Natural killer cell (primary cell): ENCODE measurements around the gene ENDOV. TPM values are rescaled to one million over a fixed set of nuclear protein-coding genes. Genes with fewer than 3 reads are reported as not detected.
A peak's percentile ranks its signal among the peaks of the same experiment; 100 is the strongest.

Source experiments
- ATAC-seq, 3 donors: fragments of 150-1000 bp in 2 of 3; fragments of 200-7000 bp in 1 of 3; cut with Tn5 transposase; 1 replicate in 1 of 3; 2 replicates in 2 of 3; pipeline ENCODE4 v1.10.0; 2021; ENCODE audit warnings: mild to moderate bottlenecking in 2 of 3, moderate library complexity in 2 of 3
- DNase-seq, 2 donors: peaks; one replicate each; pipeline versions ENCODE4 v3.0.0 to v3.0.0-alpha.2; 2013 to 2021; ENCODE audit warnings: mixed read lengths in 1 of 2
- H3K27ac ChIP-seq: one replicate; pipeline ENCODE4 v1.5.1; 2013; ENCODE audit warnings: mild to moderate bottlenecking, low read length
- H3K27me3 ChIP-seq: one replicate; pipeline ENCODE4 v1.6.1; 2013; ENCODE audit warnings: low read length; ENCODE audit not compliant: control insufficient read depth, insufficient read depth
- H3K36me3 ChIP-seq: one replicate; pipeline ENCODE4 v1.6.1; 2013; ENCODE audit warnings: low read length; ENCODE audit not compliant: control insufficient read depth, insufficient read depth
- H3K4me1 ChIP-seq: one replicate; pipeline ENCODE4 v1.6.1; 2013; ENCODE audit warnings: low read length; ENCODE audit not compliant: control insufficient read depth, insufficient read depth
- H3K4me3 ChIP-seq: one replicate; pipeline ENCODE4 v1.5.1; 2013; ENCODE audit warnings: low read length
- H3K9me3 ChIP-seq: one replicate; pipeline ENCODE4 v1.6.1; 2013; ENCODE audit warnings: low read length; ENCODE audit not compliant: control insufficient read depth, insufficient read depth
- H3K27ac Mint-ChIP-seq, 2 donors: one replicate each; pipeline ENCODE4 v1.8.0; 2022; ENCODE audit warnings: mild to moderate bottlenecking in 2 of 2, mixed read lengths in 2 of 2, moderate library complexity in 1 of 2
- H3K27me3 Mint-ChIP-seq, 2 donors: one replicate each; pipeline ENCODE4 v1.8.0; 2022; ENCODE audit warnings: low read depth in 2 of 2, mixed read lengths in 2 of 2
- H3K36me3 Mint-ChIP-seq: one replicate; pipeline ENCODE4 v1.8.0; 2022; ENCODE audit warnings: mixed read lengths
- H3K4me1 Mint-ChIP-seq, 2 donors: one replicate each; pipeline ENCODE4 v1.8.0; 2022; ENCODE audit warnings: mixed read lengths in 2 of 2
- H3K4me3 Mint-ChIP-seq: one replicate; pipeline ENCODE4 v1.8.0; 2022; ENCODE audit warnings: mild to moderate bottlenecking, moderate library complexity, mixed read lengths
- H3K9me3 Mint-ChIP-seq, 2 donors: one replicate each; pipeline ENCODE4 v1.8.0; 2022; ENCODE audit warnings: mixed read lengths in 2 of 2
- CTCF ChIP-seq: fragments of 200-600 bp; IDR thresholded peaks from one replicate; pipeline ENCODE4 v1.8.0; 2022; ENCODE audit warnings: antibody characterized with exemption
- WGBS: methylation state at CpG from one replicate; pipeline ENCODE4 v1.1.7; 2013; ENCODE audit warnings: missing lambda C conversion rate; ENCODE audit not compliant: insufficient coverage; 5-methylcytosine and 5-hydroxymethylcytosine counted together
- intact Hi-C: fragments of 100-400 bp; cut with micrococcal nuclease; formaldehyde crosslinking; loops from one replicate; pipeline ENCODE4 v1.14.2; 2022
- total RNA-seq, 4 donors: library from RNA; stranded (reverse); fragments of 120-200 nt in 1 of 4; gene quantifications; one replicate each; pipeline versions ENCODE4 v1.2.3 to v1.2.4, GENCODE V29; 2013 to 2022

ENDOV gene
- total RNA-seq, 3 donors from 2014 or later (not counting 1 experiment from before 2014, with no cell fraction given), result 17.7 to 24.9 (median 18.8) TPM

GRCh38 chr17:80424261-80424660 is 9.3 kb downstream of the ENDOV start:
- Histone ChIP-seq H3K9me3 (no peaks in the 10 kb centered on the region), H3K36me3 (no peaks in the 10 kb centered on the region), H3K27ac (no peak overlapping the region), H3K27me3 (no peaks in the 10 kb centered on the region), H3K4me3 (no peak overlapping the region), H3K4me1 (peaks cover 40% of the 10 kb centered on the region)
- intact Hi-C loops, result loop anchor here (10.0 kb wide), 1 partner anchor 681 kb away; no protein-coding TSS in a partner anchor
- peak overlapping the region in 1 of 2 donors; percentile 80 for H3K27ac Mint-ChIP-seq
- peaks cover 14 to 24% of the 10 kb centered on the region in 2 donors for H3K4me1 Mint-ChIP-seq
- peak in 2 of 3 donors; percentile 19 to 39 for ATAC-seq
- WGBS, result 8% methylated on average over 8 of the region's 8 CpGs
- peak overlapping the region; percentile 57 for H3K4me3 Mint-ChIP-seq
- H3K27me3 Mint-ChIP-seq, result no peaks in the 10 kb centered on the region
- peak in 1 of 2 donors; percentile 34 for DNase-seq
- no peak for TF ChIP-seq CTCF
- no peaks in the 10 kb centered on the region for H3K9me3 Mint-ChIP-seq
- no peaks in the 10 kb centered on the region for H3K36me3 Mint-ChIP-seq

- ATAC-seq (no peak), DNase-seq (no peak)
- H3K4me1 Mint-ChIP-seq, result peaks cover 7 to 16% of the 10 kb centered on the region in 2 donors
- Histone ChIP-seq H3K36me3 (no peaks in the 10 kb centered on the region), H3K27me3 (no peaks in the 10 kb centered on the region), H3K4me1 (peaks cover 40% of the 10 kb centered on the region), H3K9me3 (no peaks in the 10 kb centered on the region), H3K27ac (no peak overlapping the region), H3K4me3 (no peak overlapping the region)
- H3K4me3 Mint-ChIP-seq, result no peak overlapping the region
- intact Hi-C loops, result loop anchor here (10.0 kb wide), 1 partner anchor 680 kb away; no protein-coding TSS in a partner anchor
- no peaks in the 10 kb centered on the region for H3K9me3 Mint-ChIP-seq
- H3K36me3 Mint-ChIP-seq, result no peaks in the 10 kb centered on the region
- H3K27ac Mint-ChIP-seq, result peak overlapping the region in 1 of 2 donors; percentile 54
- no peak for TF ChIP-seq CTCF
- WGBS, result 71% methylated on average over 27 of the region's 27 CpGs
- no peaks in the 10 kb centered on the region for H3K27me3 Mint-ChIP-seq
These were observed 10.2 kb downstream of the ENDOV start for GRCh38 chr17:80424878-80425765.

- no peak for TF ChIP-seq CTCF
- peaks cover 40% of the 10 kb centered on the region for H3K4me1 ChIP-seq
- WGBS, result 91% methylated on average over 9 of the region's 9 CpGs
- Mint-ChIP-seq H3K9me3 (no peaks in the 10 kb centered on the region), H3K27ac (peak overlapping the region in 1 of 2 donors; percentile 71), H3K36me3 (no peaks in the 10 kb centered on the region), H3K4me3 (no peak overlapping the region), H3K4me1 (peaks cover 6 to 16% of the 10 kb centered on the region in 2 donors), H3K27me3 (no peaks in the 10 kb centered on the region)
- no peaks in the 10 kb centered on the region for H3K27me3 ChIP-seq
- intact Hi-C loops, result loop anchor here (2.0 to 10.0 kb wide), 2 partner anchors 555 to 679 kb away; no protein-coding TSS in a partner anchor
- H3K9me3 ChIP-seq, result no peaks in the 10 kb centered on the region
- no peaks in the 10 kb centered on the region for H3K36me3 ChIP-seq
- DNase-seq (no peak), ATAC-seq (no peak)
- H3K4me3 ChIP-seq, result no peak overlapping the region
- H3K27ac ChIP-seq, result no peak overlapping the region
These were observed 11.0 kb downstream of the ENDOV start for GRCh38 chr17:80425835-80426426.
